PC-3 (cell line): ENCODE measurements around the gene MELTF.
"Not testable (repeated sequence)": the region's sequence is repeated elsewhere in the genome, so short reads cannot be mapped to it uniquely, and the experiment has no call there.

ENCODE experiments used
- EZH2 ChIP-seq: fragments of 300-600 bp; sonication (generic); IDR thresholded peaks from one replicate; pipeline ENCODE4 v1.6.1; 2017; ENCODE audit warnings: antibody characterized with exemption, mild to moderate bottlenecking, low read length; ENCODE audit not compliant: unreplicated experiment
- EZH2phosphoT487 ChIP-seq: fragments of 300-600 bp; sonication (generic); IDR thresholded peaks from 2 replicates; pipeline ENCODE4 v1.6.1; 2018; ENCODE audit warnings: mild to moderate bottlenecking, antibody characterized with exemption, low read length, borderline replicate concordance
- TF ChIP-seq, protein P1 (sequence below): fragments of 300-600 bp; sonication (generic); conservative IDR thresholded peaks from 2 replicates; pipeline ENCODE4 v1.5.1; 2017; ENCODE audit warnings: antibody characterized with exemption, low read depth, mild to moderate bottlenecking, low read length

DNA sequence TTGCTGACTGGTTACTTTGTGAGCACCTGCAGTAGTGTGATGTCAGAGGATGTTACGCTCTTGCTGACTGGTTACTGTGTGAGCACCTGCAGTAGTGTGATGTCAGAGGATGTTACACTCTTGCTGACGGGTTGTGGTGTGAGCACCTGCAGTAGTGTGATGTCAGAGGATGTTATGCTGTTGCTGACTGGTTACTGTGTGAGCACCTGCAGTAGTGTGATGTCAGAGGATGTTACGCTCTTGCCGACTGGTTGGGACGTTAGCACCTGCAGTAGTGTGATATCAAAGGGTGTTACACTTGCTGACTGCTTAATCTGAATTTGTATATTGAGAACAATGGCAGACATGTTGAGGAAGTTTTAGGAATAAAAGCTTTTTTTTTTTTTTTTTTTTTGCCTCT lies 5.2 kb upstream of the MELTF start:
- not testable (repeated sequence) for TF ChIP-seq EZH2, EZH2phosphoT487
- TF ChIP-seq, protein P1, sequence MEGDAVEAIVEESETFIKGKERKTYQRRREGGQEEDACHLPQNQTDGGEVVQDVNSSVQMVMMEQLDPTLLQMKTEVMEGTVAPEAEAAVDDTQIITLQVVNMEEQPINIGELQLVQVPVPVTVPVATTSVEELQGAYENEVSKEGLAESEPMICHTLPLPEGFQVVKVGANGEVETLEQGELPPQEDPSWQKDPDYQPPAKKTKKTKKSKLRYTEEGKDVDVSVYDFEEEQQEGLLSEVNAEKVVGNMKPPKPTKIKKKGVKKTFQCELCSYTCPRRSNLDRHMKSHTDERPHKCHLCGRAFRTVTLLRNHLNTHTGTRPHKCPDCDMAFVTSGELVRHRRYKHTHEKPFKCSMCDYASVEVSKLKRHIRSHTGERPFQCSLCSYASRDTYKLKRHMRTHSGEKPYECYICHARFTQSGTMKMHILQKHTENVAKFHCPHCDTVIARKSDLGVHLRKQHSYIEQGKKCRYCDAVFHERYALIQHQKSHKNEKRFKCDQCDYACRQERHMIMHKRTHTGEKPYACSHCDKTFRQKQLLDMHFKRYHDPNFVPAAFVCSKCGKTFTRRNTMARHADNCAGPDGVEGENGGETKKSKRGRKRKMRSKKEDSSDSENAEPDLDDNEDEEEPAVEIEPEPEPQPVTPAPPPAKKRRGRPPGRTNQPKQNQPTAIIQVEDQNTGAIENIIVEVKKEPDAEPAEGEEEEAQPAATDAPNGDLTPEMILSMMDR, result not testable (repeated sequence)
